HG03103 (cell line): ENCODE data around the gene FILIP1L.
"Not testable (repeated sequence)": the region's sequence is repeated elsewhere in the genome, so short reads cannot be mapped to it uniquely, and the experiment has no call there.

Experiments
- ATAC-seq: cut with Tn5 transposase; IDR thresholded peaks from one replicate; pipeline ENCODE4 v1.9.1; 2021; ENCODE audit warnings: low read depth; ENCODE audit not compliant: unreplicated experiment

Gene FILIP1L

DNA sequence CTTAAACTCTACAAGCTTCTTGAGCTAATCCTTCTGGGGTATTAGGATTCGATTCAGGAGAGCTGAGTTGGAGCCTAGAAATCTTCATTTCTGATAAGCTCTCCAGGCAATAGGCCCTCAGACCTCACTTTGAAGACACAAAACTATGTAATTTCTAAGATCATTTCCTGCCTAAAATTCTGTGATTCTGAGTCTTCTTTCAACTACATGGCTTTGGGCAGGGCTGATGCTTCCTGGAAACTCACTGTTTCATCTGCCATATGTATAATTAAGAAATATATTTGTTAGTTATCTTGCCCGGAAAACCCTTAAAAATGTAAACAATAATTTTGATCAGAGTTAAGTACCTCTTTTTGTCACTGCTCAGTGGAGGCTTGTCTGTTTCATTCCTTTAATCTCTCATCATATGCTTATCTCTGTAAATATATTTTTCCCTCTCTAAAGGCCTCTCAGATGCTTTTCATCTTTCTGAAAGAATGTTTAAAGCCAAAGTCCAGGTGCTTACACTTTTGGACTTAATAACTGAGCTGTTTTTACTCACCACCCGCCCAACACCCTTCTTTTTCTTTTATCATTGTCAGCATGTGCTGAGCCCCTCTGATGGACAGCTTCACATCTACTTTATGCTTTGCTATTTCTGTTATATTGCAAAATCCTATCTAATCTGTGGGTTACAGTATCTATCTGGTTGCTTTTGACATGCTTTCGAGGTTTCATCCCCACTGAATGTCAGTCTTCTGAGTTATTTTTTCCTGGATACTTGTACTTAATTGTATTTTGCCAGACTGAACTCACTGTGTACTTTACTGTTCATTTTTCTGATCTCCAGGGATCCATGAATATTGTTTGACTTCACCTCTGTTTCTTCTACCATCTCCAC, 38.2 kb downstream of the FILIP1L start:
- ATAC-seq, result no peak

DNA sequence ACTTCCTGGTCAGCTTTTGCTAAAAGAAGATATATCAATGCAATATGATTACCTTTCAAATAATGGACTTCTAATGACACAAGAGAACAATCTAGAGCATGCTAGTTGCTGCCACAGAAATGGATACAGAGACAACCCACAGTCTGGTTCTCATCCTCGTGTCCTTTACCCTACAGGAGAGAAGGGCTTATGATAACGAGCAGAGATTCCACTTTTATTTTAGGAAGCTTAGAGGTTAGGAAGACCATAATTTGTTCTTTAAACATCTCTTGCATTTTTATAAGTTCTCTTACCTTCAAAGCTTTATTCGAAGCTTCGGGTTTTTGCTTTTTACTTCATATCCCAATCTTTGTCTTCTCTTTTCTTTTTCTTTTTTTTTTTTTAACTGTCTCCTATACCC, 39.1 kb downstream of the FILIP1L start:
- ATAC-seq, result no peak

DNA sequence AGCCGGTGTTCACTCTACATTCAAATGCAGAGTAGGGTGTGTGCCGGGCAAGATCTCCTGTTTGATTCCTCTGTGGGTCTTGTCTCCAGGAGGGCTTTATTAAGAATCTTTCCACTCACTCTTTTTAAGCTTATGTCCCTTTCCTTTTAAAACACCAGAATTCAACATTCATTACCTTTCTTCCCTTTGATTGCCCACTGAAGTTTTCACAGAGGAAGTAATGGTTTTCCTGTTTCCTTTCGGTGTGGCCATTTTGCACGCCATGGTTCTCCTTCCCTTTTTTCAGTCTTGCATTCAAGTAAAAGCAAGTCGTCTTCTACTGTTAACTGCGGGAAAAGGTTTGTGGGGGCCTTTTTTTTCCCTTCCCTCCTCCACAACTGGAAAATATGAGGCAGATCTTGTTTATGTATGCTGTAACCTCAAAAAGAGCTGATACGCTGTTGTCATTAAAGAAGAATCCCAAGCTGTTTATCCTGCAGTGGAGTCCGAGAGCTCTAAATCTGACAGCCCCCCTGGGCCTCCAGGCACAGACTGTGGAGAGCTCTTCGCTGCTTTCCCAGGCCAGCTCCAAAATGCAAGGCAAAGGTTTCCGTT, 40.5 kb downstream of the FILIP1L start:
- no peak for ATAC-seq

DNA sequence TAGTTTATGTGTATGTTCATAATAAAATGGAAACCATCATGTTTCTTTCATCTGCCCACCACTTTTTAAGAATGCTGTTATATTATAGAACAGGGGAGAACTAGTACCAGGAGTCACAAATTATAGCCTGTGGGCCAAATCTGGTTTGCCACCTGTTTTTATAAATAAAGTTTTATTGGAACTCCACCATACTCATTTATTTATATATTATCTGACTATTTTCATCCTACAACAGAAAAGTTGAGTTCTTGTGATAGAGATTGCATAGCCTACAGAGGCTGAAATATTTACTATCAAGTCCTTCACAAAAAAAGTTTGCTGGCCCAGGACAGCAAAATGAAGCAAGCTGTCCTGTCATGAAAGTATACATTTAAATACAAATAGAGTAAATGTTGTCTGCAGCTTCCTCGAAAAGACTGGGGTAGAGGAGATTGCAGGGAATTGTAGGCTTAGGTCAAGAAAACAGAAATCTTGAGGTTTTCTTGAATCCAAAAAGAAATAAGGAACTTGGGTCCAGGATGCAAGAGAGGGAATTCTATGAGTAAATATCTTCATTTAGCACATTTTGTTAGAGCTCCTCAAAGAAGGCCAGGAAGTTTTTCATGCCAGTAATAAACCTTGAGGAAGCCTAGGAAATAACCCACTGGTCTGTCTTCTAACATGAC, 41.1 kb downstream of the FILIP1L start:
- no peak for ATAC-seq

DNA sequence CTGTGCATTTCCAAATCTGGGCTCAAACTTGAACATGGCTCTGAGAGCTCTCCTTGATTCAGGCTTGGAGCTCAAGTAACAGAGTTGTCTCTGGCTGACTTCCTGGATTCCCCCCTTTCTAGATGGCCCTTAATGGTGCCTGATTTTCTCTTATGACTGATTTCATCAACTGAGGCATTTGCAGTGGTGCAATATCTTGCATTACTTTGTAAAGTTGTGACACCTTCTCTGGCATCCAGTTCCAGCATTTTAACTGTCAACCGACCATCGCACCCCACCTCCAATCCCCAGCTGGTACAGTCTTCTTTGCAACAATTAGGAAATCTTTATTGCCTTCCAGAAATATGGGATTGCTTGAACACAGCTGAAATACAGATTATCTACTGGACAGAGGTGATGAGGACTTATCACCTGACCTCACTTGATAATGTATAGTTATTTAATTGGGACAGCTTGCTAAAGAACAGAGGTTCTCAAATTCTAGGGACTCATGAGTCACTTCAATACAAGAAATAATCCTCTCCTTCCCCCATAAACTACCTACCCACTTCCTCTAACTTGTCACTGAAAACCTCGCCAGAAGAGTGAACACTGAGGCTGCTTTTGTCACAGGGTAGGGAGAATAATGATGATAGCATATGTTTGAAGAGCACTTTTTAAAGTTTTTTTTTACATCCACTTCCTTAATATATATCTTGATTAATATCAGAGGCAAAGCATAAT, 41.8 kb downstream of the FILIP1L start:
- peak; percentile 46 for ATAC-seq

DNA sequence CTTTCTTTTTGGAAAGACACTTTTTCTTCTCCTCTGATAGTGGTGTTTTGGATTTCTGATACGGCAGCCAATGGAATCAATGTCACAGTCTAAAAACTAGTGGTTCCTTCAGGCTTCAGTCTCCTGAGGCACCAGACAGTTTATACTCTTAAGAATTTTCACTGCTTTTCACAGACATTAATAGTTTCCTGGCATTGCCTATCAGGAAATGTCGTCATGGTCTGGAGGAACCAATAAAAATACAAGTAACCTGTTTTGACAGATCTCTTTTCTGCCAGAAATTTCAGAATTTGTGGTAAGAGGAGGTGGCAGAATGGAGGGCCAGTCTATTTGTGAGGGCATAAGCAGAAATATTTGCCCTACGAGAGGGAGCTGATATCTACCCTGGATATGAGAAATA, 44.8 kb downstream of the FILIP1L start:
- no peak for ATAC-seq

DNA sequence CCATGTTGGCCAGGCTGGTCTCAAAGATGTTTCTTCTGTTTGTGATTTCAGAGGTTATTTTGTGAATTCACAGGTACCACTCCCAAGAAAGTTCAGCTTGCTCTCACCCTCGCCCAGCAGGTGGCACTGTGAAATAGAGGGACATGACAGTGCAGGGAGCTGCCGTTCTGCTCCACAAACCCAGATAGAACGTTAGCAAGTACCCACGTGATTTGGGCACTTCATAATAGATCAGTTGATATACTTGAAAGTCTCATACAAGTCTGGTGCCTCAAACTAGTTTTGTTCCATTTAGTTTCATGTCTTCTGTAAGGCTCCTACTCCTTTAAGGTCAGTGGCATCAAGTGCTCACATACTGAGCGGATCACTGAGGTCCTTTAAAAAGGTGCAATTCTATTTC, 45.5 kb downstream of the FILIP1L start:
- ATAC-seq, result peak; percentile 64

DNA sequence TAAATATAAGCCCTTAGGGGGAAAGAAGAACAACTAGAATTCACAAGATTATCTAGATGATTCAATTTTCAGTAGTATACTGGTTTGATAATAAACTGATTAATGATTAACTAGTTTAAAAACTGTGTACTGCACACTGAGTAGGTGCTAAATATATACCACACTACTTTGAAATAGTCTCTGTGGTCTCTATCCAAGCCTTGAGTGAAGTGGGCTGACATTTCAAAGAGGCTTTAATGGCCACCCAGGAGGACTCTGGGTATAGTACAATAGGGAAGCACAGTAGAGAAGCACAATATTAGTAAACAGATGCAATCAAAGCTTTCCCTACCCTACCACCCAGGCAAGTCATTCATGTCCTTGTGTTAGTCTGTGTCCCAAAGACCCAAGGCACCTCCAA, 46.7 kb downstream of the FILIP1L start:
- ATAC-seq, result no peak

DNA sequence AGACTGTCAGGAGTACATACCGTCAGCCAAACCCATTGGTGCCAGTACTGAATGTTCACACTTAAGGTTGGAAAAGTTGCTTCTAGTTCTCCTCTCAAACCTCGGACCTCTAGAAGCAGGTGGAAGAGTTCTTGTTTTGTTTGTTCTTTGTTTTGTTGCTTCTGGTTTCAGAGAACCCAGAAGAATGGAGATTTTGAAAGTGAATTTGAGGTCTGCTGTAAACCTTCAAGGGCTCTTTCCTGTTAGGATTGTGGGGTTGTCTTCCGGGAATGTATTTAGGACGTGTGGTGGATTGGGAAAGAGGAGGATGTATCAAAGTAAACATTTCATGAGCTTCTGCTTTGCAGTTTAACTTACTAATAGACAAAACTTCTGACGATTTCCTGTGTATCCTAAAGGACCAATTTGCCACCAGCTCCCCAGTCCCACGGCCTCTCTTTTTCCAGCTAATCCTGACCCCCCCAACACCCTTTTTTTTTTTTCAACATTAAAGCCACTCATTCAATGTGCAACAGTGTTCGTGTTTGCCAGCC, 50.3 kb downstream of the FILIP1L start:
- no peak for ATAC-seq

DNA sequence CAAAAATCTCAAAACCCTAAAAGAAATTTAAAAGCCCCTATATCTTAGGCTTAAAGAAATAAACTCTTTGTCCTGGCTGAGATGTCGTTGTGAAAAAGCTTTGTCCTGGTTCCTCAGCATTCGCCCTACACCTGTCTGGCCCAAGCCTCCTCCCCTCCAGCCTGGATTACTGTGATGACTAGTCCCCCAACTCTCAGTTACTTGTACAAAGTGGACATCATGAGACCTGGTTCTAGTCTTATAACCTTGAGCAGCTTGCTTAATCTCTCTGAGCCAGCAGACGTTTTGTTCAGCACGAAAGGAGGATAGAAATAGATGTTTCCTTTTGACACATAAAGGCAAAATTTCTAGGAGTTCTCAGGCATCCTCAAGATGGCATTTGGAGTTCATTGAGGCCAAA, 51.6 kb downstream of the FILIP1L start:
- ATAC-seq, result no peak

DNA sequence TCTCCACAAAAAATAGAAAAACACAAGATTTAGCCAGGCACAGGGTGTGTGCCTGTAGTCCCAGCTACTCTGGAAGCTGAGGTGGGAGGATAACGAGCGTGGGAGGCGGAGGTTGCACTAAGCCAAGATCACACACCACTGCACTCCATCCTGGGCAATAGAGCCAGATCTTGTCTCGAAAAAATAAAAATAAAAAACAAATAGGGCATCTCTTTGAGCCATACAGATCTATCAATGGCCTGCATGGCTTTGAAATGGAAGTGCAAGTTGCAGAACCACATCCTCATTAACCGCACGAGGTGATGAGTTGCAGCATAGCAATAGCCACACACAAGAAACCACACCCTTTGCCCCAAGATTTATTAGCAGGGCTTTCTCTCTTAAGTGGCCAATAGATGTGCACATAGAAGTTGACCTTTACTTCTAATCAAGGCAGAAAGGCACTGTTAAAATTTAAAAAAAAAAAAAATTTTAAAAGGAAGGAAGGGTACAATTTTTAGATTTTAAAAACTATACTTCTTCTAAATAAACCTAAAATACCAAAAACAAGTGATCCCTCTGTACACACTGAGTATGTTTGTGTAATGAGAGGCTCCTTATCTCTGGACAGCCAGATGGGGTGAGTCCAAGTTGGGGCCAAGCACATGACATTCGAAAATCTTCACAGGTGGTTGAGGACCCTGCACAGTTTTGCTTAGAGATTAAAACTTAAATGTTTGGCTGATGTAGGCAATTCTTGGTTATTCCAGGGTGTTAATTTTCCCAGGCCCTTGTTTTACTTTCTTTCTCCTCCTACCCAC, 53.4 kb downstream of the FILIP1L start:
- ATAC-seq, result peak; percentile 66

DNA sequence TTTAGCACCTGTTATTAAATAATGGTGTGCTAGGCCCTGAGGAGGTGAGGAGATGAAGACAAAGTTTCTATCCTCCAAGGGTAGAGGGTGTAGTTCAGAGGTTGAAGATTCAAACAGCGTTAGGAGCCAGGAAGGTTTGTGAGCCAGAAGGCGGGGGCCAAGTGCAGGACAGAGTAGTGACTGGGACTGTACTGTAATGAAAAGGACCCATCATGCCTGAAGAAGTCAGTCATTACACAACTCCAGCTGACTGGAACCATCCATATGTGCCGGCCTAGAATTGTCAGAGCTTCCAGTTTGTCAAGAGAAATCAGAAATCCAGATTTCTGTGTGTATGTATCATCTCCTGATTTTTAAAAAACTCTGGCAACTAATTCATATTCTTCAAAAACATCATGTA, 54.8 kb downstream of the FILIP1L start:
- no peak for ATAC-seq

DNA sequence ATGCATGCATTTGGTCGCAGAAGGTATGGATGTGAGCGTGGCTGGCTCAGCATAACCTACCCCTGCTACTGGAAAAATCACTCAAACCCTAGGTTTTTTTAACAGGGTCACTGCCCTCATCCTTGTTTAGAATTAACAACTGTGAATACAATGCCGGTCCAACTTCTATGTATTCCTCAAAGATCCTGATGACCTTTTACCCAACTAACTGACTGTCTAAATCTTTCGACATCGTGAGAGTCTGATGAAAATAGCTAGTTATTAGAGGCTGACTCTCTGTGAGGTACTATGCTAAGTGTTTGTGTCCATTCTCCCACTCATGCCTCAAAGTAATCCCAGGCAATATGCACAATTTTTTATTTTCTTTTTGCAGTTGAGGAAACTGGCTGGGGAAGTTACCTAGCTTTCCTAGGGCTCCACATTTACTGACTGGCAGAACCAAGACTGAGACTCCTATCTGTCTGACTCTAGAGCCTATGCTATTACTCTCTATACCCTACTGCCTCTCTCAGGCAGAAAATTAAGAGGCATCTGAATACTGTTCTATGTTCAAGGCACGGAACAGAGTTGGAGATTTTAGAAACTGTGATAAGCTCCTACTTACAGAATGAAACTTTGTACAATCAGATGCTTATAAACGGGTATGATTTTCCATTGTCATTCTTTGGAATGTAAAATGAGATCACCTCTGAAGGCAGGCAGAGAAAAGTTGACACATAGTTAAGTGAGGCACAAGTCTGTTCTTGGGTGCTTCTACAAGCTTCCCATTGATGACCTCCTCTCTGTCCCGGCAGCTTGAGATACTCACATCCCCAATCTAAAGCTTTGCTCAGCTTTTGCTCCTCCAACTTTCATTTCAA, 56.4 kb downstream of the FILIP1L start:
- no peak for ATAC-seq

DNA sequence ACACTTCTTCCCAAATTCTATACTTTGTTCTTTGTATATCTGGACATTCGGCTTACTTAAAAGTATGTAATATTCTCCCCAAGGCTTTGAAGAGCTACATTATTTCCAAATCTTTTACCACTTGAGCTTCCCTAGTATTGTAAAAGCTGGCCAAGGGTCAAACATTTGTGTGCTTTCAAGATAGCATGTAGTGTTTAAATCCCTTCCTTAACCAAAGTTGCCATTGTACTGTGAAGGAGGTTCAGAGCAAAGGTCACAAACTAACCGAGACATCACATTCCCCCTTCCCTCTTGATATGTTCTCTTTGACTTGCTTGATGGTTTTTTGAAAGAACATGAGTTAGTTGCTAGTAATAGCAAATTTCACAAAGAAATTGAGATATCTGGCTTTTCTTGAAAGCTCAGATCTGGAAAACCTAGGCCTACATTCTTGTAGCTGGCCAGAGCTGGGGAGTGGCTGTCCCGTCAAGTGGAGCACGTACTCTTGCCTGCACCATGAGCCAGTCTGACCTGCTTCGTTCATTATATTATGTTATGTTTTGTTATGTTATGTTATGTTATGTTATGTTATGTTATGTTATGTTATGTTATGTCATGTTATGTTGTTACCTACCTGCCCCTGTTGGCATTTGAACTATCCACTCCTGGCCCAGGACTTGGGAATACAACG, 60.2 kb downstream of the FILIP1L start:
- no peak for ATAC-seq

DNA sequence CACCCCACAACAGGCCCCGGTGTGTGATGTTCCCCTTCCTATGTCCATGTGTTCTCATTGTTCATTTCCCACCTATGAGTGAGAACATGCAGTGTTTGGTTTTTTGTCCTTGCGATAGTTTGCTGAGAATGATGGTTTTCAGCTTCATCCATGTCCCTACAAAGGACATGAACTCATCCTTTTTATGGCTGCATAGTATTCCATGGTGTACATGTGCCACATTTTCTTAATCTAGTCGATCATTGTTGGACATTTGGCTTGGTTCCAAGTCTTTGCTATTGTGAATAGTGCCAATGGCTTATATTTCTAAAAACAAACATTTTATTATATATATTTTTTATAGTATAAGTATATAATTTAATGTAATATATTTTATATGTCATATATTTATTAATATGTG, 62.8 kb downstream of the FILIP1L start:
- ATAC-seq, result not testable (repeated sequence)

DNA sequence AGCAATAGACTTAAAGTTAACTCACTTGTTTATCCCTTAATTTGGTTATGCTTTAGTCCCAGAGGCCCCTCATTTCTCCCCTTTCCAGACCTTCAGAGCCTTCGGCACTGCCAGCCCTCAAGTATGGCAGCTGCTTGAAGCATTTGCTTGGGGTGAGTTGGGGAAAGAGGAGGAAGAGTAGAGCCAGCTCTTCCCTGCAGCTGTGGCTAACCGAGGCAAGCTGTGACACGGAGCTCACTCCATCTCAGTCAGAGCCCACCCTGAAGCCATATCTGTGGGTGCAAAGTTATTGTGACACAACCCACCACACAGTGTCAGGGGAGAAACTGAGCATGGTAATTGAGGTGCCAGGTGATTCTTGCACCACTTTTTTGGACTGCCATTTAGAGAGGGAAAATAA, 66.1 kb downstream of the FILIP1L start:
- no peak for ATAC-seq

DNA sequence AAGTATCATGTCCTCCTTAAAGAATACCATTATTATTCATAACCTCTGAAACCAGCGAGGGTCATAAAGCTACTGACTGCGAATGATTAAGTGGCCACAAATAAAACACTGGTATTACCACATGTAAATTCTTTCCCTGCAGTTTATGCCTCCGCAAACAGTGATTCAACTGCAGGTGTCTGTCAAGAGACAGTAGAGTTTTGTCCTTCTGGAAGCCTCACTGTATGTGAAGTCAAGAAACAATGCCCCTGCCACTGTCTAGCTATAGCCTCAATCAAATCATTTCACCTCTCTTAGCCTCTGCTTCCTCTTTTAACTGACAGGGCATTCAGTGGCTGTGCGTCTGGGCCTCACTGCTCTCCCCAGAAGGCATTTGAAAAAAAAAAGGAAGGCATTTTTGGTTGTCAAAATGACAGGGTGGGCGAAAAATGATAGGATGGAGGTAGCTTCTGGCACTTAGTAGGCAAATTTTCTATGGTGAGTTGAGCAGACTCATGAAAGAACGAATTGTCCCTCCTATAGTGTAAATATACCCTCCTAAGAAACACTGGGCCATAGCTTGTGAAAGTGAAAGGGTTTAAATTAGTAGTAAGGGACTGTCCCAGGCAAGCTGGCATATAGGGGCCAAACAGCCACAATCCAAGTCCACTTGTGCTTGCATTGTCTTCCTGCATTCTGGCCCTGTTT, 66.7 kb downstream of the FILIP1L start:
- ATAC-seq, result peak; percentile 49

DNA sequence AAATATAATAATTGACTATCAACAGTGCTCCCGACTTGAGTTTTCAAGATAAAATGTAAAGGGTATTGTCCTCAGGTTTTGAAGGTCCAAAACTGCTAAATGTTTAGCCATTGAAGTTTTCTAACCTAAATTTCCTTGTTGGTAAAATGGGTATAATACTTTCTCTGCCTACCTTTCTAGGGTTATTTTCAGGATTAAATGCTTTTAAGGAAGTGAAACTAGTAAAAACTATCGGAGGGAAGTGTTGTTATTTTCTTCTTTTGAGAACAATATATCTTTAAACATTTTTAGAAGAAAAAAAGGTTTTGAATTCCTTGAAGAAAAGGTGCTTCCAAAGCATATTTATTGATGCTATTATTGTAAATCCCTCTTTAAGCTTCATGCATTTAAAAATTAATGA, 67.3 kb downstream of the FILIP1L start:
- ATAC-seq, result no peak
